SK-N-SH (cell line): Measurements from ENCODE around the gene IL3.

Experiments used
- CHD2 ChIP-seq: fragments of 150-350 bp; IDR thresholded peaks from 2 replicates; pipeline ENCODE4 v1.6.1; 2018; ENCODE audit warnings: low read length; ENCODE audit not compliant: partially characterized antibody
- EP300 ChIP-seq, 2 experiments: IDR thresholded peaks; 2 replicates each; pipeline versions ENCODE4 v1.4.0 to v1.6.1; 2012; ENCODE audit warnings: borderline replicate concordance in 1 of 2, low read depth in 1 of 2, low read length in 1 of 2
- EZH2phosphoT487 ChIP-seq: fragments of 200-600 bp; sonication (generic); IDR thresholded peaks from 2 replicates; pipeline ENCODE4 v1.6.1; 2017; ENCODE audit warnings: low read depth, mixed run types, mild to moderate bottlenecking, antibody characterized with exemption, moderate library complexity, borderline replicate concordance
- GABPA ChIP-seq: IDR thresholded peaks from 2 replicates; pipeline ENCODE4 v1.4.0; 2012; ENCODE audit warnings: low read depth, mild to moderate bottlenecking
- GATA2 ChIP-seq: sonication (generic); formaldehyde crosslinking; IDR thresholded peaks from 2 replicates; pipeline ENCODE4 v1.5.0; 2020; ENCODE audit warnings: mild to moderate bottlenecking, missing genetic modification reagents
- MXI1 ChIP-seq: IDR thresholded peaks from 2 replicates; pipeline ENCODE4 v1.6.1; 2012; ENCODE audit warnings: mild to moderate bottlenecking, low read depth, low read length, improper control_type of control experiment
- POLR2AphosphoS5 ChIP-seq: IDR thresholded peaks from 2 replicates; pipeline ENCODE4 v1.6.1; 2012; ENCODE audit warnings: low read depth, low read length
- RAD21 ChIP-seq: IDR thresholded peaks from 2 replicates; pipeline ENCODE4 v1.6.1; 2012; ENCODE audit warnings: mild to moderate bottlenecking, low read length
- SIN3A ChIP-seq: IDR thresholded peaks from 2 replicates; pipeline ENCODE4 v1.6.1; 2012; ENCODE audit warnings: low read depth, mild to moderate bottlenecking, low read length, moderate library complexity, borderline replicate concordance
- TEAD4 ChIP-seq: IDR thresholded peaks from 2 replicates; pipeline ENCODE4 v1.4.0; 2012; ENCODE audit warnings: mild to moderate bottlenecking, borderline replicate concordance; ENCODE audit not compliant: insufficient read depth
- TF ChIP-seq, protein P1 (sequence below): IDR thresholded peaks from 2 replicates; pipeline ENCODE4 v1.6.1; 2012; ENCODE audit warnings: mild to moderate bottlenecking, low read depth, low read length, moderate library complexity
- TF ChIP-seq, protein P2 (sequence below): fragments of 200-600 bp; sonication (generic); IDR thresholded peaks from 2 replicates; pipeline ENCODE4 v1.6.1; 2017; ENCODE audit warnings: antibody characterized with exemption, mild to moderate bottlenecking, moderate library complexity
- TF ChIP-seq, protein P3 (sequence below): IDR thresholded peaks from 2 replicates; pipeline ENCODE4 v1.4.0; 2012; ENCODE audit warnings: low read depth, borderline replicate concordance

DNA sequence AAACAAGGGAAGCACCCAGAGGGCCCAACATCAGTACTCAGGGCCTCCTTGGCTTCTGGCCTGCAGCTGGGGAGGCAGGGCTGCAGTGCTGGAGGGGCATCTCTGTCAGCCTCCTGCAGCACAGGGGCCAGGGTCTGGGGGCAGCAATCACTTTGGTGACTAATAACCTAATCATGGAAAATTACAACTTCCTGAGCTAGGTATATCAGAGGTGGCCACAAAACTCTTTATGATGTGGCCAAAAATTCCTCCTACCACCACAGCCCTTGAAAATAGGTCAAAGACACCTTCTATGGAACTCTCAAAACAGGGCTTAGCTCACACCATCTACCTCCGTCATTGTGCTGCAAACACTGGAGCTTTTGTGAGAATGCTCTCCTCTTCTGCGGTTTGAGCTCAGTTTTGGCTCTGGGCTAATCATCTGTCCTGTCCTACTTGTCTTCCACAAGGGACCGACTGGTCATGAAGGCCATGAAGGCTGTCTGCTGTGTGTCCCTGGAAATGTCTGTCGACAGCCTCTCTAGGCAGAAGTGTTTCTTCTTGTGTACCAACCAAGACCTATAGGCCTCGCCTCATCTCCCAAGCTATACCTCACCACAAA, 41.7 kb downstream of the IL3 start:
- TF ChIP-seq EP300 (IDR thresholded peaks at IDR 0.05; ENCODE audit: borderline replicate concordance in 1 of 2, low read depth in 1 of 2, low read length in 1 of 2) (no peak), RAD21 (no peak), MXI1 (no peak), GATA2 (CRISPR knock-in tag) (no peak), SIN3A (no peak), TEAD4 (no peak), CHD2 (no peak), GABPA (no peak), POLR2AphosphoS5 (no peak), EZH2phosphoT487 (no peak)
- TF ChIP-seq, protein P1, sequence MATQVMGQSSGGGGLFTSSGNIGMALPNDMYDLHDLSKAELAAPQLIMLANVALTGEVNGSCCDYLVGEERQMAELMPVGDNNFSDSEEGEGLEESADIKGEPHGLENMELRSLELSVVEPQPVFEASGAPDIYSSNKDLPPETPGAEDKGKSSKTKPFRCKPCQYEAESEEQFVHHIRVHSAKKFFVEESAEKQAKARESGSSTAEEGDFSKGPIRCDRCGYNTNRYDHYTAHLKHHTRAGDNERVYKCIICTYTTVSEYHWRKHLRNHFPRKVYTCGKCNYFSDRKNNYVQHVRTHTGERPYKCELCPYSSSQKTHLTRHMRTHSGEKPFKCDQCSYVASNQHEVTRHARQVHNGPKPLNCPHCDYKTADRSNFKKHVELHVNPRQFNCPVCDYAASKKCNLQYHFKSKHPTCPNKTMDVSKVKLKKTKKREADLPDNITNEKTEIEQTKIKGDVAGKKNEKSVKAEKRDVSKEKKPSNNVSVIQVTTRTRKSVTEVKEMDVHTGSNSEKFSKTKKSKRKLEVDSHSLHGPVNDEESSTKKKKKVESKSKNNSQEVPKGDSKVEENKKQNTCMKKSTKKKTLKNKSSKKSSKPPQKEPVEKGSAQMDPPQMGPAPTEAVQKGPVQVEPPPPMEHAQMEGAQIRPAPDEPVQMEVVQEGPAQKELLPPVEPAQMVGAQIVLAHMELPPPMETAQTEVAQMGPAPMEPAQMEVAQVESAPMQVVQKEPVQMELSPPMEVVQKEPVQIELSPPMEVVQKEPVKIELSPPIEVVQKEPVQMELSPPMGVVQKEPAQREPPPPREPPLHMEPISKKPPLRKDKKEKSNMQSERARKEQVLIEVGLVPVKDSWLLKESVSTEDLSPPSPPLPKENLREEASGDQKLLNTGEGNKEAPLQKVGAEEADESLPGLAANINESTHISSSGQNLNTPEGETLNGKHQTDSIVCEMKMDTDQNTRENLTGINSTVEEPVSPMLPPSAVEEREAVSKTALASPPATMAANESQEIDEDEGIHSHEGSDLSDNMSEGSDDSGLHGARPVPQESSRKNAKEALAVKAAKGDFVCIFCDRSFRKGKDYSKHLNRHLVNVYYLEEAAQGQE: no peak
- TF ChIP-seq, protein P2, sequence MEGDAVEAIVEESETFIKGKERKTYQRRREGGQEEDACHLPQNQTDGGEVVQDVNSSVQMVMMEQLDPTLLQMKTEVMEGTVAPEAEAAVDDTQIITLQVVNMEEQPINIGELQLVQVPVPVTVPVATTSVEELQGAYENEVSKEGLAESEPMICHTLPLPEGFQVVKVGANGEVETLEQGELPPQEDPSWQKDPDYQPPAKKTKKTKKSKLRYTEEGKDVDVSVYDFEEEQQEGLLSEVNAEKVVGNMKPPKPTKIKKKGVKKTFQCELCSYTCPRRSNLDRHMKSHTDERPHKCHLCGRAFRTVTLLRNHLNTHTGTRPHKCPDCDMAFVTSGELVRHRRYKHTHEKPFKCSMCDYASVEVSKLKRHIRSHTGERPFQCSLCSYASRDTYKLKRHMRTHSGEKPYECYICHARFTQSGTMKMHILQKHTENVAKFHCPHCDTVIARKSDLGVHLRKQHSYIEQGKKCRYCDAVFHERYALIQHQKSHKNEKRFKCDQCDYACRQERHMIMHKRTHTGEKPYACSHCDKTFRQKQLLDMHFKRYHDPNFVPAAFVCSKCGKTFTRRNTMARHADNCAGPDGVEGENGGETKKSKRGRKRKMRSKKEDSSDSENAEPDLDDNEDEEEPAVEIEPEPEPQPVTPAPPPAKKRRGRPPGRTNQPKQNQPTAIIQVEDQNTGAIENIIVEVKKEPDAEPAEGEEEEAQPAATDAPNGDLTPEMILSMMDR: no peak
- TF ChIP-seq, protein P3, sequence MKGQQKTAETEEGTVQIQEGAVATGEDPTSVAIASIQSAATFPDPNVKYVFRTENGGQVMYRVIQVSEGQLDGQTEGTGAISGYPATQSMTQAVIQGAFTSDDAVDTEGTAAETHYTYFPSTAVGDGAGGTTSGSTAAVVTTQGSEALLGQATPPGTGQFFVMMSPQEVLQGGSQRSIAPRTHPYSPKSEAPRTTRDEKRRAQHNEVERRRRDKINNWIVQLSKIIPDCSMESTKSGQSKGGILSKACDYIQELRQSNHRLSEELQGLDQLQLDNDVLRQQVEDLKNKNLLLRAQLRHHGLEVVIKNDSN: no peak
